IMR-90 (cell line): ENCODE measurements around the gene AUTS2. TPM values are rescaled to one million over a fixed set of nuclear protein-coding genes. Genes with fewer than 3 reads are reported as not detected.

Experiments used
- ATAC-seq: fragments of 200-7000 bp; cut with Tn5 transposase; 2 replicates; pipeline ENCODE4 v1.9.1; 2020; ENCODE audit warnings: low read depth, mild to moderate bottlenecking, moderate library complexity
- BruUV-seq: library from RNA; stranded (reverse); fragments of 400-500 nt; replicated peaks from 2 replicates; lab custom pipeline; 2021; lab: Mats Ljungman, UMichigan
- CTCF ChIA-PET: fragments of 300-600 bp; formaldehyde crosslinking; extraction: SDS; loops from one replicate; lab custom pipeline; 2021; ENCODE audit warnings: antibody characterized with exemption; lab: Yijun Ruan, JAX
- POLR2A ChIA-PET: fragments of 300-600 bp; sonication (Branson Sonifier 250); formaldehyde crosslinking; loops from one replicate; lab custom pipeline; 2022; ENCODE audit warnings: antibody characterized with exemption; ENCODE audit not compliant: unreplicated experiment; lab: Charles Lee
- DNase-seq: peaks from one replicate; pipeline ENCODE4 v3.0.0; 2013
- H2AFZ ChIP-seq: replicated peaks from 2 replicates; pipeline ENCODE3; 2013; ENCODE audit warnings: low read length, mild to moderate bottlenecking; ENCODE audit not compliant: poor library complexity
- H2AK5ac ChIP-seq: 2 replicates; pipeline ENCODE4 v1.6.1; 2013; ENCODE audit warnings: low read depth, low read length, inconsistent platforms
- H2AK9ac ChIP-seq: replicated peaks from 2 replicates; pipeline ENCODE3; 2013; ENCODE audit warnings: mild to moderate bottlenecking, low read depth, low read length, moderate library complexity; ENCODE audit not compliant: poor library complexity
- H2BK120ac ChIP-seq: 2 replicates; pipeline ENCODE4 v1.6.1; 2013; ENCODE audit warnings: low read depth, low read length, inconsistent platforms
- H2BK15ac ChIP-seq: 3 replicates; pipeline ENCODE4 v1.6.1; 2013; ENCODE audit warnings: low read depth, low read length, inconsistent platforms
- H2BK20ac ChIP-seq: 2 replicates; pipeline ENCODE4 v1.6.1; 2013; ENCODE audit warnings: low read depth, mild to moderate bottlenecking, inconsistent platforms, low read length, moderate library complexity
- H2BK5ac ChIP-seq: 2 replicates; pipeline ENCODE4 v1.6.1; 2013; ENCODE audit warnings: mild to moderate bottlenecking, low read depth, low read length, inconsistent platforms; ENCODE audit not compliant: poor library complexity, severe bottlenecking
- H3K14ac ChIP-seq: replicated peaks from 2 replicates; pipeline ENCODE4 v1.6.1; 2013; ENCODE audit warnings: low read depth, low read length, inconsistent platforms
- H3K18ac ChIP-seq: 2 replicates; pipeline ENCODE4 v1.6.1; 2013; ENCODE audit warnings: low read depth, low read length, control low read depth
- H3K23ac ChIP-seq: 2 replicates; pipeline ENCODE4 v1.6.1; 2013; ENCODE audit warnings: low read depth, low read length, inconsistent platforms
- H3K27ac ChIP-seq: 2 replicates; pipeline ENCODE4 v1.5.1; 2013; ENCODE audit warnings: mild to moderate bottlenecking, control low read depth, low read length; ENCODE audit not compliant: insufficient read depth
- H3K27me3 ChIP-seq: 2 replicates; pipeline ENCODE4 v1.6.1; 2013; ENCODE audit warnings: low read length; ENCODE audit not compliant: control insufficient read depth, insufficient read depth
- H3K36me3 ChIP-seq: 2 replicates; pipeline ENCODE4 v1.6.1; 2013; ENCODE audit warnings: low read length, mixed read lengths; ENCODE audit not compliant: control insufficient read depth, insufficient read depth
- H3K4ac ChIP-seq: 2 replicates; pipeline ENCODE4 v1.6.1; 2013; ENCODE audit warnings: low read depth, low read length, inconsistent platforms
- H3K4me1 ChIP-seq: 2 replicates; pipeline ENCODE4 v1.6.1; 2013; ENCODE audit warnings: low read length, mixed read lengths; ENCODE audit not compliant: control insufficient read depth, insufficient read depth
- H3K4me2 ChIP-seq: 2 replicates; pipeline ENCODE4 v1.6.1; 2013; ENCODE audit warnings: low read depth, mild to moderate bottlenecking, control low read depth, low read length, moderate library complexity
- H3K4me3 ChIP-seq: 2 replicates; pipeline ENCODE4 v1.5.1; 2013; ENCODE audit warnings: low read depth, mild to moderate bottlenecking, control low read depth, low read length, moderate library complexity; ENCODE audit not compliant: insufficient read depth
- H3K56ac ChIP-seq: 2 replicates; pipeline ENCODE4 v1.6.1; 2013; ENCODE audit warnings: low read length, inconsistent platforms; ENCODE audit not compliant: insufficient read depth; ENCODE audit errors: extremely low read depth
- H3K79me1 ChIP-seq, 2 experiments: 2 replicates each; pipeline ENCODE4 v1.6.1; 2013; ENCODE audit warnings: low read length in 2 of 2, inconsistent platforms in 1 of 2, low read depth in 1 of 2
- H3K9ac ChIP-seq: 2 replicates; pipeline ENCODE4 v1.6.1; 2013; ENCODE audit warnings: low read depth, low read length, control low read depth
- H3K9me1 ChIP-seq: 2 replicates; pipeline ENCODE4 v1.6.1; 2013; ENCODE audit warnings: low read length, inconsistent platforms; ENCODE audit not compliant: insufficient read depth
- H3K9me3 ChIP-seq: 2 replicates; pipeline ENCODE4 v1.6.1; 2013; ENCODE audit warnings: low read length; ENCODE audit not compliant: control insufficient read depth, insufficient read depth
- H4K20me1 ChIP-seq: 2 replicates; pipeline ENCODE4 v1.6.1; 2013; ENCODE audit warnings: low read length, inconsistent platforms; ENCODE audit not compliant: insufficient read depth
- H4K5ac ChIP-seq: 2 replicates; pipeline ENCODE4 v1.6.1; 2013; ENCODE audit warnings: mild to moderate bottlenecking, low read depth, low read length, control low read depth
- H4K8ac ChIP-seq, 2 experiments: 2 replicates each; pipeline ENCODE4 v1.6.1; 2013; ENCODE audit warnings: low read depth in 2 of 2, low read length in 2 of 2, control low read depth in 1 of 2, inconsistent platforms in 1 of 2
- H4K91ac ChIP-seq: 2 replicates; pipeline ENCODE4 v1.6.1; 2013; ENCODE audit warnings: low read depth, low read length, inconsistent platforms; ENCODE audit not compliant: insufficient read depth
- CEBPB ChIP-seq: IDR thresholded peaks from 2 replicates; pipeline ENCODE4 v1.6.1; 2012; ENCODE audit warnings: low read depth, low read length, improper control_type of control experiment
- FOS ChIP-seq: fragments of 150-350 bp; IDR thresholded peaks from 2 replicates; pipeline ENCODE4 v1.6.1; 2016; ENCODE audit warnings: low read depth, low read length
- MAFK ChIP-seq: IDR thresholded peaks from 2 replicates; pipeline ENCODE4 v1.6.1; 2012; ENCODE audit warnings: low read depth, low read length, improper control_type of control experiment
- MAZ ChIP-seq: IDR thresholded peaks from 2 replicates; pipeline ENCODE4 v1.6.1; 2012; ENCODE audit warnings: low read depth, mild to moderate bottlenecking, low read length, improper control_type of control experiment, moderate library complexity, borderline replicate concordance
- NFE2L2 ChIP-seq: fragments of 150-350 bp; IDR thresholded peaks from 2 replicates; pipeline ENCODE4 v1.6.1; 2016; ENCODE audit warnings: low read depth, mild to moderate bottlenecking, low read length
- SMC3 ChIP-seq: fragments of 150-350 bp; IDR thresholded peaks from 2 replicates; pipeline ENCODE4 v1.6.1; 2016; ENCODE audit warnings: low read depth, mild to moderate bottlenecking, antibody characterized with exemption, low read length, moderate library complexity
- dilution Hi-C: fragments of 300-500 bp; cut with HindIII; formaldehyde crosslinking; loops from one replicate; pipeline ENCODE4 v1.14.3; 2018; ENCODE audit warnings: low sequenced_read_pairs; ENCODE audit not compliant: unreplicated experiment
- in situ Hi-C: fragments of 300-500 bp; cut with MboI; formaldehyde crosslinking; loops from 3 replicates; pipeline ENCODE4 v1.14.3; 2019; ENCODE audit warnings: low sequenced_read_pairs, inconsistent platforms, mixed read lengths
- intact Hi-C: fragments of 100-400 bp; cut with micrococcal nuclease; formaldehyde crosslinking; loops from 2 replicates; pipeline ENCODE4 v1.10.0; 2022
- polyA plus RNA-seq, 3 experiments: library from polyadenylated mRNA; depleted of rRNA; stranded (reverse); fragments of >200 nt; gene quantifications; 2 replicates each; pipeline ENCODE4 v1.2.3, GENCODE V29; 2012; ENCODE audit warnings: low replicate concordance in 1 of 3
- total RNA-seq: library from RNA; depleted of rRNA; stranded (reverse); fragments of >200 nt; gene quantifications from 2 replicates; pipeline ENCODE4 v1.2.3, GENCODE V29; 2012
- TF ChIP-seq, protein P1 (sequence below): conservative IDR thresholded peaks from 2 replicates; pipeline ENCODE4 v1.5.1; 2012; ENCODE audit warnings: mild to moderate bottlenecking, low read depth, low read length, improper control_type of control experiment

The AUTS2 gene
- total and polyA plus RNA-seq, 2 of the 4 experiments (the other 2 are of a cell fraction): 0.90 to 3.0 TPM

DNA sequence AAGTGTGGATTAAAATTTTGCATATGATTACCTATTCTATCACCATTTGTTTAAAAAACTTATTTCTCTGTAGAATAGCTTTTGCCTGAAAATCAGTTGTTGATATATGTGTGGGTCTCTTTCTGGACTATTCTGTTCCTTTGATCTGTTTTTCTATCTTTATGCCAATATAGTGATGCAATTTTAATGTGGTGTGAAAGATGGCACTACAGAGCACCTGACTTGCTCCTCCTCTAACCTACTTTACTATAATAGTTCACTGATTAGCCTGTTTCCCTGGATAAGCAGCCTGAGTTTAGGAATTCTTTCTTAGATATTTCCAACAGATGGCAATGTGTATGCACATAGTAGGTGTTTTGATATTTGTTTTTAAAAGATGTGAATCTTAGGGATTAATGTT lies 294.5 kb downstream of the AUTS2 start:
- Histone ChIP-seq H3K36me3 (no peaks in the 10 kb centered on the region), H2BK120ac (no peak overlapping the region), H3K56ac (no peak overlapping the region), H3K4me2 (no peak overlapping the region), H4K8ac (no peak overlapping the region), H3K27ac (no peak overlapping the region), H4K5ac (no peak overlapping the region), H3K9ac (no peak overlapping the region), H3K27me3 (no peaks in the 10 kb centered on the region), H3K4me3 (no peak overlapping the region), H3K23ac (no peak overlapping the region), H2BK20ac (no peak overlapping the region), H2AK9ac (no peak overlapping the region), H2AK5ac (no peak overlapping the region), H3K14ac (no peak overlapping the region), H2BK5ac (no peak overlapping the region), H3K4ac (no peak overlapping the region), H3K9me3 (no peaks in the 10 kb centered on the region), H2AFZ (no peak overlapping the region), H3K18ac (no peak overlapping the region), H3K4me1 (no peaks in the 10 kb centered on the region), H4K20me1 (no peaks in the 10 kb centered on the region), H3K9me1 (no peaks in the 10 kb centered on the region), H3K79me1 (no peaks in the 10 kb centered on the region), H2BK15ac (no peak overlapping the region), H4K91ac (no peak overlapping the region)
- no peak for ATAC-seq
- DNase-seq: no peak
- ChIA-PET CTCF (no interaction called here), POLR2A (no interaction called here)
- no TSS peak for BruUV-seq
- TF ChIP-seq SMC3 (no peak), FOS (no peak), NFE2L2 (no peak), MAZ (no peak), MAFK (no peak), CEBPB (no peak)
- TF ChIP-seq, protein P1, sequence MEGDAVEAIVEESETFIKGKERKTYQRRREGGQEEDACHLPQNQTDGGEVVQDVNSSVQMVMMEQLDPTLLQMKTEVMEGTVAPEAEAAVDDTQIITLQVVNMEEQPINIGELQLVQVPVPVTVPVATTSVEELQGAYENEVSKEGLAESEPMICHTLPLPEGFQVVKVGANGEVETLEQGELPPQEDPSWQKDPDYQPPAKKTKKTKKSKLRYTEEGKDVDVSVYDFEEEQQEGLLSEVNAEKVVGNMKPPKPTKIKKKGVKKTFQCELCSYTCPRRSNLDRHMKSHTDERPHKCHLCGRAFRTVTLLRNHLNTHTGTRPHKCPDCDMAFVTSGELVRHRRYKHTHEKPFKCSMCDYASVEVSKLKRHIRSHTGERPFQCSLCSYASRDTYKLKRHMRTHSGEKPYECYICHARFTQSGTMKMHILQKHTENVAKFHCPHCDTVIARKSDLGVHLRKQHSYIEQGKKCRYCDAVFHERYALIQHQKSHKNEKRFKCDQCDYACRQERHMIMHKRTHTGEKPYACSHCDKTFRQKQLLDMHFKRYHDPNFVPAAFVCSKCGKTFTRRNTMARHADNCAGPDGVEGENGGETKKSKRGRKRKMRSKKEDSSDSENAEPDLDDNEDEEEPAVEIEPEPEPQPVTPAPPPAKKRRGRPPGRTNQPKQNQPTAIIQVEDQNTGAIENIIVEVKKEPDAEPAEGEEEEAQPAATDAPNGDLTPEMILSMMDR: no peak
- in situ Hi-C loops: no loop called here
- intact Hi-C loops: no loop called here
- dilution Hi-C loops: no loop called here
